Activated naive CD4-positive, alpha-beta T cell treated with anti-CD3 and anti-CD28 coated beads for 36 hours (primary cell): Measurements from ENCODE around the gene SIRPB2. TPM values are rescaled to one million over a fixed set of nuclear protein-coding genes. Genes with fewer than 3 reads are reported as not detected.
A peak's percentile ranks its signal among the peaks of the same experiment; 100 is the strongest.

Experiments used
- CTCF ChIA-PET: fragments of 350-600 bp; sonication (Branson Sonifier 250); formaldehyde crosslinking; loops from one replicate; lab custom pipeline; 2021; ENCODE audit warnings: antibody characterized with exemption; lab: Charles Lee
- DNase-seq: peaks from one replicate; pipeline ENCODE4 v3.0.0-alpha.2; 2020
- H3K27ac Mint-ChIP-seq: one replicate; pipeline ENCODE4 v1.8.0; 2021; ENCODE audit warnings: mild to moderate bottlenecking, mixed read lengths
- H3K27me3 Mint-ChIP-seq: one replicate; pipeline ENCODE4 v1.8.0; 2021; ENCODE audit warnings: low read depth, mixed read lengths
- H3K36me3 Mint-ChIP-seq: one replicate; pipeline ENCODE4 v1.8.0; 2021; ENCODE audit warnings: low read depth, mixed read lengths
- H3K4me1 Mint-ChIP-seq: one replicate; pipeline ENCODE4 v1.8.0; 2021; ENCODE audit warnings: low read depth, mixed read lengths
- H3K4me3 Mint-ChIP-seq: one replicate; pipeline ENCODE4 v1.8.0; 2021; ENCODE audit warnings: mild to moderate bottlenecking, moderate library complexity, mixed read lengths
- H3K9me3 Mint-ChIP-seq: one replicate; pipeline ENCODE4 v1.8.0; 2021; ENCODE audit warnings: mixed read lengths
- intact Hi-C: fragments of 100-400 bp; cut with micrococcal nuclease; formaldehyde crosslinking; loops from one replicate; pipeline ENCODE4 v1.15.1; 2023
- total RNA-seq, 2 experiments: library from RNA; stranded (reverse); gene quantifications; one replicate each; pipeline ENCODE4 v1.2.3, GENCODE V29; 2021

The SIRPB2 gene
- total RNA-seq, 2 experiments from 2014 or later: not detected

DNA sequence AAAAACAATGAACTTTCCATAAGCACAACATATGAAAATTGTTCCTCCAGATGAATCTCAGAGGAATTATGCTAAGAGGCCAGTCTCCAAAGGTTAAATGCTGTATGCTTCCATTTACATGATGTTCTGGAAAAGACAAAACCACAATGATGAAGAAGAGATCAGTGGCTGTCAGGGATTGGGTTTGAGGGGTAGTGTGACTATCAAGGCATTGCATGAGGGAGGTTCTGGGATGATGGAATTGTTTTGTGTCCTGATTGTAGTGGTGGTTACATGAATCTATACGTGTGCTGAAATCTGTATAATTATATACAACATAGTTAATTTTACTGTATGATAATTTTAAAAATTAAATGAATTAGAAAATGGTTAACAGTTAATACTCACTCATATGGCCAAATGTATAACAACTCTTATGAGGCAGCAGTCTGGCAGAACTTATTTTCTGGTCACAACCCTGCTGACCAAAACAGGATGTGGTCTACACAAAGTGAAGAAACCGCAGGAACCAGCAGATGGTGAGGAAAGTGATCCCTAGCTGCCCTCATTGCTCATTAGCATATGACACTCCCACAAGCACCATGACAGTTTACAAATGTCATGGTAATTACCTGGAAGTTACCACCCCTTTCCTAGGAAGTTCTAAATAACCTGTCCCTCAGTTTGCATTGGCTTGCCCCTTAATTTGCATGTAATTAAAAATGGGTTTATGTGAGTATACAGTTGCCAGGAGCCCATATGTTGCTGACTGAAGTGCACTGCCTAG, 56.5 kb downstream of the SIRPB2 start:
- Mint-ChIP-seq H3K4me3 (no peak overlapping the region), H3K27me3 (no peaks in the 10 kb centered on the region), H3K9me3 (peaks cover 2% of the 10 kb centered on the region), H3K36me3 (peaks cover 6% of the 10 kb centered on the region), H3K27ac (peak overlapping the region; percentile 36), H3K4me1 (peaks cover 24% of the 10 kb centered on the region)
- intact Hi-C loops: loop anchor here (1.0 kb wide), 2 partner anchors 41 to 109 kb away; partner anchors contain the start of gene FKBP1A
- CTCF ChIA-PET: interaction anchor here (0.6 to 1.5 kb wide), 7 partner anchors 31 to 124 kb away, joined by 3 to 8 read pairs (median 4); no protein-coding TSS in a partner anchor
- DNase-seq: peak; percentile 86

DNA sequence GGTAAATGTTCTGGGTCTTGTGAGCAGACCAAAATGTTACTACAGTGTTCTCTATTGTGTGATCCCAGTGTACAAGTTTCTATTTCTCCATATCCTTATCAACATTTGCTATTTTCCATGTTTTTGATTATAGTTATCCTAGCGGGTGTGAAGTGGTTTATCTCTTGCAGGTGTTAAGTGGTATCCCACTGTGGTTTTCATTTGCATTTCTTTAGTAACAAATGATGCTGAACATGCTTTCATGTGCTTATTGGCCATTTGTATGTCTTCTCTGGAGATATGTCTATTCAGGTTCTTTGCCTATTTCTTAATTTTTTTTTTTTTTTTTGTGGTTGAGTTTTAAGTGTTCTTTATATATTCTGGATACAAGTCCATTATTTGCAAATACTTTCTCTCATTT, 60.1 kb downstream of the SIRPB2 start:
- H3K36me3 Mint-ChIP-seq: peaks cover 4% of the 10 kb centered on the region
- H3K9me3 Mint-ChIP-seq: peaks cover 2% of the 10 kb centered on the region
- no peaks in the 10 kb centered on the region for H3K27me3 Mint-ChIP-seq
- peaks cover 30% of the 10 kb centered on the region for H3K4me1 Mint-ChIP-seq
- CTCF ChIA-PET: no interaction called here
- intact Hi-C loops: no loop called here
- no peak overlapping the region for H3K4me3 Mint-ChIP-seq
- DNase-seq: no peak
- no peak overlapping the region for H3K27ac Mint-ChIP-seq

GRCh38 chr20:1430004-1430451, 61.2 kb downstream of the SIRPB2 start:
- Mint-ChIP-seq H3K36me3 (peaks cover 4% of the 10 kb centered on the region), H3K4me1 (peaks cover 26% of the 10 kb centered on the region), H3K27me3 (no peaks in the 10 kb centered on the region), H3K4me3 (no peak overlapping the region), H3K27ac (no peak overlapping the region), H3K9me3 (peaks cover 2% of the 10 kb centered on the region)
- CTCF ChIA-PET: no interaction called here
- DNase-seq: no peak
- intact Hi-C loops: no loop called here

DNA sequence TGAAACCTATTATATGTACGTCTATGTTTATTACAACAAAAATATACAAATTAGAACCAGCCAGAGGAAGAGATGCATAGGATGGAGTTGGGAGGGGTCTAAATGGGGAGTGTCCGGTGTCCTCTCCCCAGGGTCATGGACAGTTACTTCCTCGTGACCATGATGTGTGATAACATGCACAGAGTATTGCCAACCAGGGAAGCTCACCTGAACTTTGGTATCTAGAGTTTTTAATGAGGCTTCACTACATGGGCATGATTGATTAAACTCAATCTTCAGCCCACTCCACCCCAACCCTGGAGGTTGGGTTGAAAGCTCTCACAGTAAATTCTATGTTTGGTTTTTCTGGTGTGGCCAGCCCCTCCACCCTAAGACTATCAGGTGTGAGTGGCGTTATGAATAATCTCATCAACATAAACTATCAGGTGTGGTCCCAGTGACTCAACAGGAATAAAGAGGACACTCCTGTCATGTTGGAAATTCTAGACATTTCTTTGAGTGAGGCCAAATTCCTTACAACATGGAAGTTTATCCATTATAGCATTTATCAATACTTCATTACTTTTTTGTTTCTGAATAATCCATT, 62.0 kb downstream of the SIRPB2 start:
- H3K4me1 Mint-ChIP-seq: peaks cover 19% of the 10 kb centered on the region
- intact Hi-C loops: no loop called here
- peaks cover 2% of the 10 kb centered on the region for H3K9me3 Mint-ChIP-seq
- H3K4me3 Mint-ChIP-seq: no peak overlapping the region
- CTCF ChIA-PET: no interaction called here
- H3K36me3 Mint-ChIP-seq: peaks cover 1% of the 10 kb centered on the region
- H3K27ac Mint-ChIP-seq: no peak overlapping the region
- no peaks in the 10 kb centered on the region for H3K27me3 Mint-ChIP-seq
- no peak for DNase-seq

GRCh38 chr20:1427457-1428054, 63.7 kb downstream of the SIRPB2 start:
- intact Hi-C loops: no loop called here
- H3K4me3 Mint-ChIP-seq: no peak overlapping the region
- H3K27me3 Mint-ChIP-seq: no peaks in the 10 kb centered on the region
- H3K4me1 Mint-ChIP-seq: peaks cover 20% of the 10 kb centered on the region
- DNase-seq: no peak
- H3K36me3 Mint-ChIP-seq: no peaks in the 10 kb centered on the region
- CTCF ChIA-PET: interaction anchor here (0.9 to 1.2 kb wide), 3 partner anchors 8 to 11 kb away, joined by 3 read pairs; no protein-coding TSS in a partner anchor
- H3K9me3 Mint-ChIP-seq: no peaks in the 10 kb centered on the region
- H3K27ac Mint-ChIP-seq: no peak overlapping the region

DNA sequence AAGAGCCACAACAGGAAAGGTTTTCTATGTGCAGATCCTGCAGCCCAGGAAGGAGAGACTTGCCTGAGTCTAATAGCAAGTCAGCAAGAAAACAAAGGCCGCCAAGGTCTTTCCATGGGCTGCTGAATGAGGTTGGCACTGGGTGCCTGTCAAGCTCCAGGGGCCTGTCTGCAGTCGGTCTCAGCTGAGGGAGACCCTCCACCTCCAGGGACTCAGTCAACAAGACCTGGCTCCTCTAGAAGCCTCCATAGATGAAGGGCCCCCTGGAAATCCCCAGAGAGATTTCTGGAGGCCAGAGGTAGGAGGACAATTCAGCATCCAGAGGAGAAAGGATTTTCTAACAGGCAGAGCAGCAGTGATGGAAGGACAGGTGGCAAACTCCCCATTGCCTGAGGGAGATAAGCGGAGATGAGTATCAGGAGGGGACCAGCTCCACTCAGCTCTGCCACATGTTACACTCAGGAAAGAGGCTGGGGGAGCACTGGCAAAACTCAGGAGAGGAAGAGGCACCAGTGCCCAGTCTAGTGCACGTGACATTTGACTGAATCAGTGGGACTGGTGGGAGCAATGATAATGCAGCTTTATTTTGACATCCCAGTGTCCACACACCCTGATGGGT, 64.9 kb downstream of the SIRPB2 start:
- H3K27ac Mint-ChIP-seq: no peak overlapping the region

More for the DNA sequence above, 64.9 kb downstream of the SIRPB2 start:
- CTCF ChIA-PET: interaction anchor here (1.0 to 1.7 kb wide), 3 partner anchors 10 to 78 kb away, joined by 3 to 9 read pairs (median 3); no protein-coding TSS in a partner anchor
- intact Hi-C loops: no loop called here
- no peak for DNase-seq
- H3K4me1 Mint-ChIP-seq: peaks cover 17% of the 10 kb centered on the region
- H3K4me3 Mint-ChIP-seq: no peak overlapping the region
- H3K27me3 Mint-ChIP-seq: no peaks in the 10 kb centered on the region
- H3K36me3 Mint-ChIP-seq: peaks cover 1% of the 10 kb centered on the region
- H3K9me3 Mint-ChIP-seq: no peaks in the 10 kb centered on the region

Other genes with a start within 250 kb of the SIRPB2 start
- 1 to 10 TPM; 6.7 to 7.3 TPM for gene SNPH, start 225.1 kb downstream of the SIRPB2 start, total RNA-seq
- gene SDCBP2, start 162.3 kb downstream of the SIRPB2 start, total RNA-seq: 1 to 10 TPM; 5.5 to 5.8 TPM
- gene FKBP1A, start 98.4 kb downstream of the SIRPB2 start, total RNA-seq: 100 to 1,000 TPM; 232 to 237 TPM
- gene NSFL1C, start 24.6 kb downstream of the SIRPB2 start, total RNA-seq: 10 to 100 TPM; 80.4 to 84.1 TPM
- not detected for gene SIRPD, start 66.3 kb upstream of the SIRPB2 start, total RNA-seq
- gene SIRPB1, start 128.6 kb upstream of the SIRPB2 start, total RNA-seq: 1 to 10 TPM; 1.4 to 2.0 TPM
- 10 to 100 TPM; 35.9 to 36.3 TPM for gene SIRPG, start 166.4 kb upstream of the SIRPB2 start, total RNA-seq